Sigmoid colon (tissue), 7 donors: Measurements from ENCODE around the gene PLK3. TPM values are rescaled to one million over a fixed set of nuclear protein-coding genes. Genes with fewer than 3 reads are reported as not detected.

Experiments
- DNase-seq: peaks from one replicate; pipeline ENCODE4 v3.0.0-alpha.2; 2019
- H3K27ac ChIP-seq, 4 donors: fragments of 200-600 bp; sonication (generic); one replicate each; pipeline ENCODE4 v1.5.1; 2016 to 2019; ENCODE audit warnings: mild to moderate bottlenecking in 1 of 4
- H3K27me3 ChIP-seq, 3 donors: fragments of 200-600 bp; sonication (generic); one replicate each; pipeline ENCODE4 v1.5.1; 2019; ENCODE audit warnings: mild to moderate bottlenecking in 1 of 3
- H3K36me3 ChIP-seq, 4 donors: fragments of 200-600 bp; sonication (generic); one replicate each; pipeline ENCODE4 v1.5.1; 2016 to 2019
- H3K4me1 ChIP-seq, 4 donors: fragments of 200-600 bp; sonication (generic); one replicate each; pipeline ENCODE4 v1.5.1; 2017 to 2019
- H3K4me3 ChIP-seq, 4 donors: fragments of 200-600 bp; sonication (generic); one replicate each; pipeline ENCODE4 v1.5.1; 2017 to 2019; ENCODE audit warnings: mild to moderate bottlenecking in 2 of 4, moderate library complexity in 1 of 4
- H3K9me3 ChIP-seq, 4 donors: fragments of 200-600 bp in 3 of 4; sonication (generic) in 3 of 4; one replicate each; pipeline versions ENCODE4 v1.5.1 to v1.6.1; 2013 to 2019
- EP300 ChIP-seq, 4 donors: sonication (generic); formaldehyde crosslinking; IDR thresholded peaks; one replicate each; pipeline ENCODE4 v1.6.1; 2017; ENCODE audit warnings: antibody characterized with exemption in 4 of 4
- POLR2A ChIP-seq, 2 donors: fragments of 450-650 bp; IDR thresholded peaks; one replicate each; pipeline ENCODE4 v1.6.1; 2016; ENCODE audit warnings: antibody characterized with exemption in 2 of 2, mild to moderate bottlenecking in 2 of 2, moderate library complexity in 2 of 2
- POLR2AphosphoS5 ChIP-seq, 4 donors: sonication (generic); formaldehyde crosslinking; IDR thresholded peaks; one replicate each; pipeline ENCODE4 v1.6.1; 2017; ENCODE audit warnings: antibody characterized with exemption in 4 of 4
- whole genome bisulfite sequencing, 2 donors: extraction: QIAGEN DNeasy Blood & Tissue Kit; methylation state at CpG; one replicate each; pipeline ENCODE4 v1.1.7; 2013; 5-methylcytosine and 5-hydroxymethylcytosine counted together
- intact Hi-C: fragments of 100-400 bp; cut with DNase I; formaldehyde crosslinking; loops from one replicate; pipeline ENCODE4 v1.15.1; 2023
- polyA plus RNA-seq, 3 donors: library from polyadenylated mRNA; stranded (reverse); fragments of 200-250 nt; gene quantifications; one replicate each; pipeline ENCODE4 v1.2.3, GENCODE V29; 2013
- total RNA-seq, 4 donors: library from RNA; depleted of rRNA; stranded (reverse); fragments of >200 nt; gene quantifications; one replicate each; pipeline ENCODE4 v1.1.0, GENCODE V29; 2016
- TF ChIP-seq, protein P1 (sequence below), 4 experiments: fragments of 450-650 bp in 3 of 4; fragments of 200-600 bp in 1 of 4; IDR thresholded peaks; one replicate each; pipeline ENCODE4 v1.5.1; 2016 to 2019; ENCODE audit warnings: antibody characterized with exemption in 4 of 4, mild to moderate bottlenecking in 3 of 4, moderate library complexity in 2 of 4
- donor health status: healthy with polysubstance abuse.
- donor health status: Bipolar disorder and iron deficiency.
- donor health status: healthy.

PLK3 gene
- total and polyA plus RNA-seq, 7 donors: 7.2 to 28.1 (median 10.2) TPM

DNA sequence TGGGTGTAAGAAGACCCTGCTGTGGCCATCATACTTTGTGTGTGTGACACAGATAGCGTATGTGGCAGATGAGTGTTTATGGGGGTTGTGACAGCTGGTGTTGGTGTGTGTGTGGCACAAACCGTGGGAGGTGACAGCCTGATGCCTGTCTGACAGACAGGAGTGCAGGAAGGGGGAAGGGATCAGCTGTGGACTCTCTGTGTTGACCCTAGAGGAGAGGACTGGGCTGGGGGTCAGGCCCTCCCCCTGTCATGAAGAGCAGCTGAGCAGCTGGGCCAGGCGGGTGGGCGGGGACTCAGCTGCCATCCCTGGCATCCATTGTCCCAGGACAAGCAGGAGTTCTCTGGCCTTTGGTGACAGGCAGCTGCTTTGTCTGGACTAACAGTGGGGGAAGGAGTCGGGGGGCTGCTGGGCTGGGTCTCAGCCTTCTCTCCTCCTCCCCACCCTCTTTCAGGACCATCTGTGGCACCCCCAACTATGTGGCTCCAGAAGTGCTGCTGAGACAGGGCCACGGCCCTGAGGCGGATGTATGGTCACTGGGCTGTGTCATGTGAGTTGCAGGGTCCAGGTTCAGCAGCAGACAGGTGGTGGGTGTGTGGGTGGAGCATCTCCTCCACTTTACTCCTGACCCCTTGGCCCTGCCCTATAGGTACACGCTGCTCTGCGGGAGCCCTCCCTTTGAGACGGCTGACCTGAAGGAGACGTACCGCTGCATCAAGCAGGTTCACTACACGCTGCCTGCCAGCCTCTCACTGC is 2.3 kb downstream of the PLK3 start:
- H3K27ac ChIP-seq: peak overlapping the region; percentile 25 to 95 (median 74)
- peaks cover 0 to 40% (median 10%) of the 10 kb centered on the region in 4 donors for H3K36me3 ChIP-seq
- H3K27me3 ChIP-seq: no peaks in the 10 kb centered on the region
- intact Hi-C loops: loop anchor here (10.0 kb wide), 1 partner anchor 692 kb away; the partner anchor contains the start of gene TESK2
- WGBS, 2 donors: 88 to 89% methylated on average over 13 of the region's 13 CpGs
- H3K9me3 ChIP-seq: no peaks in the 10 kb centered on the region
- peak overlapping the region in 2 of 4 donors; percentile 83 to 87 for H3K4me3 ChIP-seq
- no peak for DNase-seq
- no peak for TF ChIP-seq POLR2AphosphoS5 (IDR thresholded peaks at IDR 0.05)
- TF ChIP-seq, protein P1, sequence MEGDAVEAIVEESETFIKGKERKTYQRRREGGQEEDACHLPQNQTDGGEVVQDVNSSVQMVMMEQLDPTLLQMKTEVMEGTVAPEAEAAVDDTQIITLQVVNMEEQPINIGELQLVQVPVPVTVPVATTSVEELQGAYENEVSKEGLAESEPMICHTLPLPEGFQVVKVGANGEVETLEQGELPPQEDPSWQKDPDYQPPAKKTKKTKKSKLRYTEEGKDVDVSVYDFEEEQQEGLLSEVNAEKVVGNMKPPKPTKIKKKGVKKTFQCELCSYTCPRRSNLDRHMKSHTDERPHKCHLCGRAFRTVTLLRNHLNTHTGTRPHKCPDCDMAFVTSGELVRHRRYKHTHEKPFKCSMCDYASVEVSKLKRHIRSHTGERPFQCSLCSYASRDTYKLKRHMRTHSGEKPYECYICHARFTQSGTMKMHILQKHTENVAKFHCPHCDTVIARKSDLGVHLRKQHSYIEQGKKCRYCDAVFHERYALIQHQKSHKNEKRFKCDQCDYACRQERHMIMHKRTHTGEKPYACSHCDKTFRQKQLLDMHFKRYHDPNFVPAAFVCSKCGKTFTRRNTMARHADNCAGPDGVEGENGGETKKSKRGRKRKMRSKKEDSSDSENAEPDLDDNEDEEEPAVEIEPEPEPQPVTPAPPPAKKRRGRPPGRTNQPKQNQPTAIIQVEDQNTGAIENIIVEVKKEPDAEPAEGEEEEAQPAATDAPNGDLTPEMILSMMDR (IDR thresholded peaks at IDR 0.05): no peak
- TF ChIP-seq EP300 (IDR thresholded peaks at IDR 0.05): no peak
- no peak for TF ChIP-seq POLR2A (IDR thresholded peaks at IDR 0.05)
- H3K4me1 ChIP-seq: peaks cover 5 to 59% (median 35%) of the 10 kb centered on the region in 4 donors

DNA sequence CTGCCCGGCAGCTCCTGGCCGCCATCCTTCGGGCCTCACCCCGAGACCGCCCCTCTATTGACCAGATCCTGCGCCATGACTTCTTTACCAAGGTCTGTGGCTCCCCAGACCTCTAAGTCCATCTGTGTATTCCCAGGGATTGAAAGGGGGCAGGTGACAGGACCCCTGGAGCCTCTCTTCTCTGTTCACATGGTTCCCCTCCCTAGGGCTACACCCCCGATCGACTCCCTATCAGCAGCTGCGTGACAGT is 2.8 kb downstream of the PLK3 start:
- H3K4me1 ChIP-seq: peaks cover 5 to 64% (median 40%) of the 10 kb centered on the region in 4 donors
- intact Hi-C loops: loop anchor here (10.0 kb wide), 1 partner anchor 692 kb away; the partner anchor contains the start of gene TESK2

DNA sequence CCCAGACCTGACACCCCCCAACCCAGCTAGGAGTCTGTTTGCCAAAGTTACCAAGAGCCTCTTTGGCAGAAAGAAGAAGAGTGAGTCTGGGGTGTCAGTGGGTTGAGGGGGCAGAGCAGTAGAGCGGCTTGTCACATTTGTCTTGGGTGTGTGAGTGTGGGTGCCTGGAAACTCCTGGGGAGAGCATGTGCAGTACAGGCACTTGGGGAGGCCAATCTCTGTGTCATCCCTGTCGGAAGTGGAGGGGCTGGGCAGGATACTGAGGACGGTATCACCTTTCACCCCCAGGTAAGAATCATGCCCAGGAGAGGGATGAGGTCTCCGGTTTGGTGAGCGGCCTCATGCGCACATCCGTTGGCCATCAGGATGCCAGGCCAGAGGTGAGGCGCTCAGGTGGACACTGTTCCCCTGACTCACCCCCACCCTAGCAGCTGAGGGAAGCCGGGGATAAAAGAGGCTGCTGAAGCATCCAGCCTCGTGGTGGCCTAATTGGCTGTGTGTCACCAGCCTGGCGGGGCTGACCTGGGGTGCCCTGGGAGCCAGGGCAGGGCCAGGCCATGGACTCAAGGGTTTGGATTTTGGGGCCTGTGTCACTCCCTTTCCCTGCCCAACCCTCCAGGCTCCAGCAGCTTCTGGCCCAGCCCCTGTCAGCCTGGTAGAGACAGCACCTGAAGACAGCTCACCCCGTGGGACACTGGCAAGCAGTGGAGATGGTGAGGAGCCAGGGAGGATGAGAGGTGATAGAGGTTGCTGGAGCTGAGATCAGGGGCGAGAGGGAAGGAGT is 3.3 kb downstream of the PLK3 start:
- TF ChIP-seq EP300 (IDR thresholded peaks at IDR 0.05) (no peak), POLR2AphosphoS5 (IDR thresholded peaks at IDR 0.05) (no peak), POLR2A (IDR thresholded peaks at IDR 0.05) (no peak)
- TF ChIP-seq, protein P1 (IDR thresholded peaks at IDR 0.05): no peak
- intact Hi-C loops: loop anchor here (10.0 kb wide), 1 partner anchor 691 kb away; the partner anchor contains the start of gene TESK2
- H3K36me3 ChIP-seq: peaks cover 0 to 40% (median 10%) of the 10 kb centered on the region in 4 donors
- WGBS, 2 donors: 90 to 91% methylated on average over 13 of the region's 13 CpGs
- peaks cover 3 to 70% (median 45%) of the 10 kb centered on the region in 4 donors for H3K4me1 ChIP-seq
- no peaks in the 10 kb centered on the region for H3K27me3 ChIP-seq
- no peak overlapping the region for H3K4me3 ChIP-seq
- H3K27ac ChIP-seq: peak overlapping the region; percentile 7 to 95 (median 50)
- no peaks in the 10 kb centered on the region for H3K9me3 ChIP-seq
- peak; percentile 57 for DNase-seq

More for the DNA sequence above, 2.8 kb downstream of the PLK3 start:
- 94 to 96% methylated on average over 9 of the region's 9 CpGs for WGBS, 2 donors
- Histone ChIP-seq H3K4me3 (no peak overlapping the region), H3K36me3 (peaks cover 0 to 40% (median 10%) of the 10 kb centered on the region in 4 donors), H3K9me3 (no peaks in the 10 kb centered on the region), H3K27me3 (no peaks in the 10 kb centered on the region), H3K27ac (peak overlapping the region in 2 of 4 donors; percentile 93 to 95)
- no peak for DNase-seq
- TF ChIP-seq POLR2A (IDR thresholded peaks at IDR 0.05) (no peak), POLR2AphosphoS5 (IDR thresholded peaks at IDR 0.05) (no peak), EP300 (IDR thresholded peaks at IDR 0.05) (no peak)
- TF ChIP-seq, protein P1 (IDR thresholded peaks at IDR 0.05): no peak

DNA sequence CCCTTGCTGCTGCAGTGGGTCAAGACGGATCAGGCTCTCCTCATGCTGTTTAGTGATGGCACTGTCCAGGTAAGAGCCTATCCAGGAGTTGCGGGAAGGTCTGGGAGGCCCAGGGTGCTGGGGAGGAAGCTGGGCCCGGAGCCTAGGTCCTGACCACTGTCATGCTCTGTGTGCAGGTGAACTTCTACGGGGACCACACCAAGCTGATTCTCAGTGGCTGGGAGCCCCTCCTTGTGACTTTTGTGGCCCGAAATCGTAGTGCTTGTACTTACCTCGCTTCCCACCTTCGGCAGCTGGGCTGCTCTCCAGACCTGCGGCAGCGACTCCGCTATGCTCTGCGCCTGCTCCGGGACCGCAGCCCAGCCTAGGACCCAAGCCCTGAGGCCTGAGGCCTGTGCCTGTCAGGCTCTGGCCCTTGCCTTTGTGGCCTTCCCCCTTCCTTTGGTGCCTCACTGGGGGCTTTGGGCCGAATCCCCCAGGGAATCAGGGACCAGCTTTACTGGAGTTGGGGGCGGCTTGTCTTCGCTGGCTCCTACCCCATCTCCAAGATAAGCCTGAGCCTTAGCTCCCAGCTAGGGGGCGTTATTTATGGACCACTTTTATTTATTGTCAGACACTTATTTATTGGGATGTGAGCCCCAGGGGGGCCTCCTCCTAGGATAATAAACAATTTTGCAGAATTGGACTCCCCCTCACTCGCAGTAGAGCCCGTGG is 5.3 kb downstream of the PLK3 start:
- TF ChIP-seq EP300 (IDR thresholded peaks at IDR 0.05): no peak
- TF ChIP-seq, protein P1 (IDR thresholded peaks at IDR 0.05): no peak
- TF ChIP-seq POLR2A (IDR thresholded peaks at IDR 0.05): no peak
- no peak for TF ChIP-seq POLR2AphosphoS5 (IDR thresholded peaks at IDR 0.05)
- peaks cover 0 to 80% (median 58%) of the 10 kb centered on the region in 4 donors for H3K4me1 ChIP-seq
- peaks cover 0 to 40% (median 10%) of the 10 kb centered on the region in 4 donors for H3K36me3 ChIP-seq
- DNase-seq: peak; percentile 64
- no peaks in the 10 kb centered on the region for H3K9me3 ChIP-seq
- peak overlapping the region; percentile 88 to 98 (median 95) for H3K27ac ChIP-seq
- no peaks in the 10 kb centered on the region for H3K27me3 ChIP-seq
- H3K4me3 ChIP-seq: no peak overlapping the region
- WGBS, 2 donors: 94 to 96% methylated on average over 20 of the region's 20 CpGs
- intact Hi-C loops: loop anchor here (10.0 kb wide), 1 partner anchor 689 kb away; the partner anchor contains the start of gene TESK2
